Activated gamma-delta T cell treated with Interleukin-2 at 50 U/mL for 16 hours (primary cell): ENCODE results near the gene FASTK.

Experiments
- DNase-seq: peaks from one replicate; pipeline ENCODE4 v3.0.0-alpha.2; 2020

Gene FASTK

GRCh38 chr7:151062399-151063211 is 18.0 kb downstream of the FASTK start:
- DNase-seq: no peak

- no peak for DNase-seq
Observed at GRCh38 chr7:151062111-151062398, 18.6 kb downstream of the FASTK start.

GRCh38 chr7:151061213-151062110 is 19.1 kb downstream of the FASTK start:
- no peak for DNase-seq

GRCh38 chr7:151060416-151061212 is 20.0 kb downstream of the FASTK start:
- no peak for DNase-seq

DNA sequence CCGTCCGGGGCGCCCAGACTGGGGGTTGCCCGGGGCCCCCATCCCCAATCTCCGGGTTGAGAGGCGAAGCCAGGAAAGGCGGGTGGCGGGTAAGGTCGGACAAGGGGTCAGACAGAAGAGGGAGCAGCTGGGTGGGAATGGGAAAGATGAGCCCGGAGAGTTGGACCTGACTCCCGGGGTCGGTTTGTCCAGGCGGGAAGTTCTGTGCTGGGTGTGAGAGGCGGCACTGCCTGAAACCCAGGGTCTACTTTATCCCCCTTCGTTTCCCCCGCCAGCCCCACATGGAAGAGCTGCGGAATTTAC is 20.5 kb downstream of the FASTK start:
- no peak for DNase-seq

- peak; percentile 67 for DNase-seq
Observed at GRCh38 chr7:151059367-151060112, 21.1 kb downstream of the FASTK start, which contains the start of gene SLC4A2. TSS of gene SLC4A2 (plus strand) at chr7:151059589. CDS start at chr7:151061988, 2,399 bp downstream.

DNA sequence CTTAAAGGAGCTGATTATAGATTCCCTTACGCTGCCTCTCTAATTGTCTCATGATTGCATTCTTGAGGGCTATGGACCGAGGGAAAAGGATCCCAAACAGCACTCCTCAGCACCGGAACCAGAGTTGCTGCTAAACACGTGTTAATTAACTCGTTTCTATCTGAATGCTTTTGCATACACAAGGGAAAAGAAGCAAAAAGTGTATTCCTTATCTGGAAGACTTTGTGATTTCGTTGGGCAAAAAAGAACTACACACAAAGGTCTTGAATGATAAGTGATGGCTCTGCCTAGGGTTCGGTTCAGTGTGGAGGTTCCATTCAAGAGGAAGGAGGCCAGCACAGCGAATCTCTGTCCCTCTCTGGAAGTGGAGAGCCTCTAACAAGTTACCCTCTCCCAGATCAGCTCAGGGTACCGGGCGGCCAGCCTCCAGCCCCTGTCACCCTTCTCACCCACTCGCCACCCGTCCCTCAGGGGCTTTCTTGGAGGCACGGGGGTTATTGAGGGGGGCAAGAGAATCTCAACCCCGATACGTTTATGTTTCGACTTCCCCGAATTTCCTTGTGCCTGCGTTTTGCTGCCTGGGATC is 21.7 kb downstream of the FASTK start:
- DNase-seq: no peak

- DNase-seq: peak; percentile 96
Observed at GRCh38 chr7:151057989-151058780, 22.4 kb downstream of the FASTK start.

DNA sequence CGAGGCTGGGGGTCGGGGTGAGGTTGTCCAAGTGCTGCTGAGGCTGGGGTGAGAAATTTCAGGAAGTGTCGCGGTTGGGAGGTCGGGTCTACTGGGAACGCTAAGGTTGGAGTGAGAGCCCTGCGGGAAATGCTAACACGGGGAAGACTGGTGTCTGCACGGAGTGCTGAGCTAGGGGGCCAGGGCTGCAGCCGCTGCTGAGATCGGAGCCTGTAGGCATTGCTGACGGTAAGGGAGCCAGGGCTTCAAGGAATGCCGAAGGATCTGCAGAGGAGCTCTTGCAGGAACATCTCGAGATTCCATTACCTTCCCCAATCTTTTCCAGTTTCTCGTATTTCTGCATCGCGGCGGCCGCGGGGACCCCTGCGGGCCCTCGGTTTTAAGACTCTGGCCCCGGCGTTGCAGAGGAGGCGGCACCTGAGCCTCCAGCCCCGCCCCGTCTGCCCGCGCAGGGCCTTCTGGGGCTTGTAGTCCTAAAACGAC is 23.1 kb downstream of the FASTK start, which contains the start of gene CDK5:
Gene CDK5 (minus strand): TSS at position 392 of the 483 bp plus-strand sequence. CDS start 49 bp downstream, at position 343.
- peak; percentile 20 for DNase-seq

DNA sequence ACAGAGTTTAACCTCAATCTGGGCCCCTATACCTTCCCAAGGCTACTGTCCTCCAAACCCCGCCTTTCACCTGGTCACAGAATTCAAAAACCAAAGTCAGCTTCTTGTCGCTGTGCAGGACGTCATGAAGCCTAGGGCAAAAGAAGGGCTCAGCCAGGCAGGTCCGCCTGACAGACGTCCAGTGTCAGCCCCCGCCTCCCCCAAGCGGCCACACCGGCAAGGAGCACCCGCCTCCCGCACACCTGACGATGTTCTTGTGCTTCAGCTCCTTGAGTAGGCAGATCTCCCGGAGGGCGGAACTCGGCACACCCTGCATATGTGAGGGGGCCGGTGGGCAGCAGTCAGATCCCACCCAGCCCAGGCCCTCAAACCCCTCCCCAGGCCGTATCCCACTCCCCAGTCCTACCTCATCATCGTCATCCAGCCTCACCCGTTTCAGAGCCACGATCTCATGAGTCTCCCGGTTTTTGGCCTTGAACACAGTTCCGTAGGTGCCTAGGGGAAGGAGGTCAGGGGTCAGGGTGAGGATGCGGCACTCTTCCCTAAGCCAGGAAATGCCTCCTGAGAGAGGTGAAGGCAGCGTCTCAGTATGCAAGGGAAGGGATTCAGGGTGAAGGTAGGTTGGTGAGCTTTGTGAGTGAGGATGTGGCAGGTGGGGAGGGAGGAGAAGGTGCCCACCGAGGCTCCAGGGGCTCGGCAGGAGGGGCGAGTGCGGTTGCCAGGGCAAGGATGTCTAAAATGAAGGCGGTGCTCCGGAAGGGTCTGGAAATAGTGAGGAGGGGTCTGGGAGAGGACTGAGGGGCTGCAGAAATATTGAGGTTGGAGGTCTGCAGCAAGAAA is 23.7 kb downstream of the FASTK start:
- no peak for DNase-seq

DNA sequence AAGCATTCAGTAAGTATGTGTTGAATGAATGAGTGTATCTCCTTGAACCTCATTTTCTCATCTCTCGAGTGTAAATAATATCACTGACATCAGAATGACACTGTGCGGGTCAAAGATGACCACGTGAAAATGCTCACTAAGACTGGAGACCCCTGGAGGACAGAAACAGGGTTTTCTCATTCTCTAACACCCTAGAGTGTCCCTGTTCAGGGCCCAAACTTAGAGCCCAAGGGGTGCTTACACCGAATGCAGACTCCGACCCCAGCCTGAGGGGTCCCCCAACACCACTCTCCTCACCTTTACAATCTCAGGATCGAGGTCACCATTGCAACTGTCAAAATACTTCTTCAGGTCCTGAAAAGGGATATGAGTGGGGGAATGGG is 24.3 kb downstream of the FASTK start:
- DNase-seq: no peak

DNA sequence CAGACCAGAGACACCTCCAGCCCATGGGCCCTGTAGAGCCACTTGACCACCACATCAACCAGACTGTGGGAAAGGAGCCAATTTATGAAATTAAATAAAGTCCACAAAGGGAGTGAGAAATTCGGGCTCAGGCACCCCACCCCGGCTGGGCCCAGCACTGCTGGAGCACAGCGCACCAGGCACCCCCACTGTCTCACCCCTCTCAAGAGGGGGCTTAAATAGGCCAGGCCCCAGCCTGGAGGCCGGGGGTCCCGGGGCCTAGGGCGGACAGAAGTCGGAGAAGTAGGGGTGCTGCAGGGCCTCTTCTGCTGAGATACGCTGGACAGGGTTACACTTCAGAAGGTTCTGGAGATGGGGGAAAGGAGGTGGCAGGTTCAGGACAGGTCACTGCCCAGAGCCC is 26.9 kb downstream of the FASTK start:
- no peak for DNase-seq

- DNase-seq: no peak
Observed at GRCh38 chr7:151053096-151053495, 27.5 kb downstream of the FASTK start.

DNA sequence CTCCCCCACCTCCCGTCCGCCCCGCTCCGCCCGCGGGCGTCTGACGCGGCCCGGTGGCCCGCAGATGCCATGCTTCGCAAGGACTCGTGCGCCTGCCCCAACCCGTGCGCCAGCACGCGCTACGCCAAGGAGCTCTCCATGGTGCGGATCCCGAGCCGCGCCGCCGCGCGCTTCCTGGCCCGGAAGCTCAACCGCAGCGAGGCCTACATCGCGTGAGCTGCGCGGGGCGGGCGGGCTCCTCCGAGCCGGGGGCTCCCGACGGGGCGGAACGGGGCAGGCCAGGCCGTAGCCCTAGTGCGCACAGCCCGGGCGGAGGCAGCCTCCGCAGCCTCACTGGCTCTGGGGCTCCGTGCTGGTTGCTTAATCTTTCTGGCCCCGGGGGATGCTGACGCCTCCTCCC is 29.5 kb downstream of the FASTK start:
- DNase-seq: peak; percentile 29

DNA sequence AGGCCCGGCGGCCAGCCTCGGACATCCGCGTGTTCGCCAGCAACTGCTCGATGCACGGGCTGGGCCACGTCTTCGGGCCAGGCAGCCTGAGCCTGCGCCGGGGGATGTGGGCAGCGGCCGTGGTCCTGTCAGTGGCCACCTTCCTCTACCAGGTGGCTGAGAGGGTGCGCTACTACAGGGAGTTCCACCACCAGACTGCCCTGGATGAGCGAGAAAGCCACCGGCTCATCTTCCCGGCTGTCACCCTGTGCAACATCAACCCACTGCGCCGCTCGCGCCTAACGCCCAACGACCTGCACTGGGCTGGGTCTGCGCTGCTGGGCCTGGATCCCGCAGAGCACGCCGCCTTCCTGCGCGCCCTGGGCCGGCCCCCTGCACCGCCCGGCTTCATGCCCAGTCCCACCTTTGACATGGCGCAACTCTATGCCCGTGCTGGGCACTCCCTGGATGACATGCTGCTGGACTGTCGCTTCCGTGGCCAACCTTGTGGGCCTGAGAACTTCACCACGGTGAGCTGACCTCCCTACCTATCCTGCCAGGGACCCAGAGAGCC is 31.6 kb downstream of the FASTK start:
- no peak for DNase-seq

- no peak for DNase-seq
Observed at GRCh38 chr7:151047976-151048815, 32.4 kb downstream of the FASTK start, which contains the start of gene ASIC3. TSS of gene ASIC3 (plus strand) at chr7:151048531. CDS start at chr7:151048886, 355 bp downstream.

DNA sequence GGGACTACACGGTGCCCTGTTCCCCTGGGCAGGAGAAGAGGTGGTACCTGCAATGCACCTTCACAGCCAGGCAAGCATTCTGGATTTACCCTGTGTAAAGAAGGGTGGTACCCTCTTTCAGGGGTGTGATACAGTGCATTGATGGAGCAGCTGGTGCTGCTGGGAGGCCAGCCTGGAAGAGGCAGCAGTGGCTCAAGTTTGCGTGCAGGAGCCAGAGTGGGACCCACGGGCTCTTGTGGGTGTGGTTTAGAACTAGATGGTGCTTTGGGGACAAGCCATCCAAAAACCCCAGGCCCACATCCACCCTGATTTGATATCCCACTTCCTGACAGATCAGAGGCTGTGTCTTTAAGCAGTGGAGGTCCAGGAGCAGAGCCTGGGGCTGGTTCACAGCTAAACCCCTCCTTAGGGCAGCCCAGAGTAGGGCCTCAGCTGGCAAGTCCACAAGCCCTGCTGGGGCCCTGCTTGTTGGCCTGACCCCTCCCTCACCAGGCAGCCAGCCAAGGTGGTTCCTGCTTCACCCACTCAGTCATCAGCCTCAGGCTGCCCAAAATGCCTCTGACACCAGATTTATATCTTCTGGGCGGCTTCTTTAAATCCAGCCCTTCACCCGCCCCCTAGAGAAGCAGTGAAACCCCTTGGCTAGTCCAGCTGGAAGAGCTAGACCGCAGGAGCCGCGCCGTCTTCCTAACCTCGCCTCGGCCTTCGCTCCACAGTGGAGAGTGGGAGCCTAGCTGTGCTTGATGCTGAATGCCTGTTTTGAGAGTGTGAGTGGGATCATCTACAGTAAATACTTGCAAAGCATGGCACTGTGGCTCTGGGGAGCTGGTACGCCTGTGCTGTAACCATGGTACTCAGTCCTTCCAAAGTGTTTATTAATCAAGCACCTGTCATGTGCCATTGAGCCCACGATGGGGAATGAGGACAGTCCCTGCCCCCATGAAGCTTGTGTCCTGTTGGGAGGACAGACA is 33.7 kb downstream of the FASTK start:
- DNase-seq: no peak
